Ovary (tissue), 3 donors: Measurements from ENCODE around the gene CCL8.

Experiments
- CTCF ChIP-seq, 3 donors: fragments of 450-650 bp in 2 of 3; fragments of 200-600 bp in 1 of 3; IDR thresholded peaks; one replicate each; pipeline versions ENCODE4 v1.5.1 to v1.8.0; 2016 to 2022; ENCODE audit warnings: antibody characterized with exemption in 3 of 3, mild to moderate bottlenecking in 1 of 3
- POLR2A ChIP-seq: fragments of 450-650 bp; IDR thresholded peaks from one replicate; pipeline ENCODE4 v1.6.1; 2017; ENCODE audit warnings: antibody characterized with exemption, mild to moderate bottlenecking, moderate library complexity
- donor health status: DM: no; HTN: no; CAD: no.

DNA sequence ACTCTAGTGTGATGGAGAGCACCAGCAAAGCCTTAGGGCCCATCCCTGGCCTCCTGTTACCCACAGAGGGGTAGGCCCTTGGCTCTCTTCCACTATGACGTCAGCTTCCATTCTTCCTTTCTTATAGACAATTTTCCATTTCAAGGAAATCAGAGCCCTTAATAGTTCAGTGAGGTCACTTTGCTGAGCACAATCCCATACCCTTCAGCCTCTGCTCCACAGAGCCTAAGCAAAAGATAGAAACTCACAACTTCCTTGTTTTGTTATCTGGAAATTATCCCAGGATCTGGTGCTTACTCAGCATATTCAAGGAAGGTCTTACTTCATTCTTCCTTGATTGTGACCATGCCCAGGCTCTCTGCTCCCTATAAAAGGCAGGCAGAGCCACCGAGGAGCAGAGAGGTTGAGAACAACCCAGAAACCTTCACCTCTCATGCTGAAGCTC, at the start of gene CCL8:
- TF ChIP-seq CTCF (IDR thresholded peaks at IDR 0.05) (no peak), POLR2A (no peak)
